Naive B cell (primary cell): ENCODE data around the gene LMO1. TPM values are rescaled to one million over a fixed set of nuclear protein-coding genes. Genes with fewer than 3 reads are reported as not detected.
A peak's percentile ranks its signal among the peaks of the same experiment; 100 is the strongest.

Experiments
- ATAC-seq, 2 donors: fragments of 150-1000 bp; cut with Tn5 transposase; 2 replicates each; pipeline ENCODE4 v1.10.0; 2021; ENCODE audit warnings: low read depth in 2 of 2, mild to moderate bottlenecking in 2 of 2, moderate library complexity in 2 of 2
- DNase-seq: peaks from one replicate; pipeline ENCODE4 v3.0.0; 2022
- H3K27ac Mint-ChIP-seq, 6 donors: one replicate each; pipeline ENCODE4 v1.8.0; 2020 to 2022; ENCODE audit warnings: mild to moderate bottlenecking in 6 of 6, mixed read lengths in 6 of 6, moderate library complexity in 5 of 6, inconsistent platforms in 2 of 6
- H3K27me3 Mint-ChIP-seq, 3 donors: one replicate each; pipeline ENCODE4 v1.8.0; 2021 to 2022; ENCODE audit warnings: mixed read lengths in 3 of 3, mild to moderate bottlenecking in 1 of 3
- H3K36me3 Mint-ChIP-seq, 2 donors: one replicate each; pipeline ENCODE4 v1.8.0; 2020 to 2022; ENCODE audit warnings: mixed read lengths in 2 of 2, inconsistent platforms in 1 of 2, mild to moderate bottlenecking in 1 of 2
- H3K4me1 Mint-ChIP-seq, 3 donors: one replicate each; pipeline ENCODE4 v1.8.0; 2020 to 2022; ENCODE audit warnings: mixed read lengths in 3 of 3, inconsistent platforms in 1 of 3, mild to moderate bottlenecking in 1 of 3, moderate library complexity in 1 of 3
- H3K4me3 Mint-ChIP-seq, 8 donors: one replicate each; pipeline ENCODE4 v1.8.0; 2020 to 2022; ENCODE audit warnings: mild to moderate bottlenecking in 8 of 8, mixed read lengths in 8 of 8, moderate library complexity in 8 of 8, inconsistent platforms in 2 of 8
- H3K9me3 Mint-ChIP-seq, 7 donors: one replicate each; pipeline ENCODE4 v1.8.0; 2020 to 2022; ENCODE audit warnings: mixed read lengths in 7 of 7, mild to moderate bottlenecking in 5 of 7, inconsistent platforms in 2 of 7, moderate library complexity in 1 of 7
- polyA plus RNA-seq, 6 donors: library from polyadenylated mRNA; unstranded; fragments of 300-500 nt; fragmentation: Illumina TruSeq; gene quantifications; one replicate each; pipeline ENCODE4 v1.2.3, GENCODE V29; 2021; ENCODE audit warnings: low read depth in 6 of 6

Gene LMO1
- polyA plus RNA-seq, 6 donors from 2014 or later: not detected

DNA sequence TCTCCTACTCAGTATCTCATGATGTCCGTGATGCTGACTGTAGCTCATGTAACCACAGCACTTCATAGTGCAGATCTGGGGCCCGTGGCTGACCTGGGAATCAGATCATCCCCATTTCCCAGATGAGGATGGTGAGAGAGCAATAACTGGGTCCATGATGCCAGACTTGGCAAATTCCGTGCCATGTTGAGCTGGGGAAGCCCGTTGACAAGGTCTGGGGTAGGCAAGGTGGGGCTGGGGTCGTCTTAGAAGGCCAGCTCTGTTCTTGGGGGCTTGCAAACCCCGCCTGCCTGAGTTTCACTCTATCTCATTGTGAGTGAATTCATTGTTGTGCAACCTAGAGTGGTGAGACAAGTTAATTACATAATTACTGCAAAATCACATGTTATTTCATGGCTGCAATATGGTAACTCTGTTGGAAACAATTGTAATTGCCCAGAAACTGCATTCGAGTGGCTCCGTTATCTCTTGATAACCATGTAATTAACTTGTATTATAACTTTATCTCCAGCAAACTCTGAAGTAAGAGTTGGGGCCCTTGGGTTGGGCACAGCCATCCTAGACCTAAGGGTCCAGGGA is 41.7 kb downstream of the LMO1 start:
- peaks cover 3 to 6% (median 5%) of the 10 kb centered on the region in 3 donors for H3K4me1 Mint-ChIP-seq
- no peaks in the 10 kb centered on the region for H3K36me3 Mint-ChIP-seq
- no peaks in the 10 kb centered on the region for H3K9me3 Mint-ChIP-seq
- DNase-seq: no peak
- H3K4me3 Mint-ChIP-seq: no peak overlapping the region
- peaks cover 0 to 14% (median 4%) of the 10 kb centered on the region in 3 donors for H3K27me3 Mint-ChIP-seq
- no peak for ATAC-seq
- H3K27ac Mint-ChIP-seq: no peak overlapping the region

DNA sequence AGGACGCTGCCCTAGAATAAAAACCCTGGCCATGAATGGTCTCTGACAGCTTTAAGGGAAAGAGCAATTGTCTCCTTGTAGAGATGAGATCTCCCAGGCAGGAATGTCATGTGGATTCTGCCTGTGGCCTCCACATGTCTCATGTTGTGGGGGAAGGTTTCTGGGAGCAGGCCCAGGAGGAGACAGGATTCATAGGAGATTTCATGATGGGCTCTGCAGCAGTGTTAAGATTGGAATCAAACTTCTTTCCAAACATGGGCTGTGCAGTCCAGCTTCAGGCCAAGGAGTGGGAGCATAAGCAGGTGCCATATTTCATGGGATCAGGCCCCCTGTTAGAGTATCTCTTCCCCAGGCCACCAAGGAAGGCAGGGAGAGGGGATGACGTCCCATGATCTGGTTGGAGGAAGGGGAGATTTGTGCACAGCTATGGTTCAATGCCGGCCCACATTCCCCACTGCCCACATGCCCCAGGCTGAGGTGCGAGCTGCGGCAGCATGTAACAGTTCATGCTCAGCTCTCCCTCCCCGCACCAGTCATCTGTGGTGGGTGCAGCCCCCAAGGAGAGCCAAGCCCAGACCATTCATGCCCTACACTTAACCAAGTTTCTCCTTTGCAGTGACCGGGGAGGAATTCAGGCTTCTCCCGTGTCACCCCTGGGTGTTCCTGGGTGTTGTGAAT is 42.5 kb downstream of the LMO1 start:
- ATAC-seq (no peak), DNase-seq (no peak)
- Mint-ChIP-seq H3K27me3 (peaks cover 0 to 14% (median 4%) of the 10 kb centered on the region in 3 donors), H3K4me1 (peaks cover 3 to 6% (median 5%) of the 10 kb centered on the region in 3 donors), H3K27ac (no peak overlapping the region), H3K9me3 (no peaks in the 10 kb centered on the region), H3K36me3 (no peaks in the 10 kb centered on the region), H3K4me3 (no peak overlapping the region)

DNA sequence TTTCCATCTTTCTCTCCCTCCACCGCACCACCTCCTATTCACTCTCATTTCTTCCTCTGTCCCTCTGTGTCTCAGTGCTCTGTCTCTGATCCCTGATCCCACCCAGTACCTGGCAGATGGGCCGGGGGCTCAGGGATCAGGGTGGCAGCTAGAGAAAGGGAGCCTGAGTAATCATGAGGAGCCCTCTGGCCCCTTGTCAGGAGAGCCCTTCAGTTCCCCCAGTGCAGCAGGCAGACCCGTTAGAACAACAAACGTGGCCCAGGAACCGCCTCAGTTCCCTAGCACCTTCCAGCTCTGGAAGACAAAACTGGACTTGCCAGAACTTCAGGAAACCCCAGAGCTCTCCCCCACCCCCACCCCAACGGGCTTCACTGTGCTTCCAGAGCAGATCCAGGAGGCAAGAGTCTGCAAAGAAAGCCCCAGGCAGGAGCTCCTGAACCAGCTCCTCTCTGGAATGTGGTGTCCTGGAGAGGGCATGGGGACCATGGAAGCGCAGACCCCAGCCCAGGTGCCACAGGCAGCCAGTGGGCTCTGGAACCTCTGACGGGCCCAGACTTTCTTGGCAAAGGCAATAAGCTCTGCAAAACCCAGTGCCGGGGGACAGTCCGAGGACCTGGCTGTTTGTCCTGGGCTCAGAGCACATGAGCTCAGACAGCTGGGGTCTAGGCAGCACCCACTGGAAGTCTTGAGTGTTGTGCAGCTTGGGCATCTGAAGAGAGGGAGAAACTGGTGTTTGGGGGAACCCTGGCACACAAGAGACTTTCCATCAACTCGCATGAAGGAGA is 43.2 kb downstream of the LMO1 start:
- Mint-ChIP-seq H3K36me3 (no peaks in the 10 kb centered on the region), H3K27me3 (peaks cover 0 to 14% (median 2%) of the 10 kb centered on the region in 3 donors), H3K4me3 (no peak overlapping the region), H3K4me1 (peaks cover 1 to 4% (median 2%) of the 10 kb centered on the region in 3 donors), H3K27ac (no peak overlapping the region), H3K9me3 (no peaks in the 10 kb centered on the region)
- DNase-seq: no peak
- ATAC-seq: no peak

DNA sequence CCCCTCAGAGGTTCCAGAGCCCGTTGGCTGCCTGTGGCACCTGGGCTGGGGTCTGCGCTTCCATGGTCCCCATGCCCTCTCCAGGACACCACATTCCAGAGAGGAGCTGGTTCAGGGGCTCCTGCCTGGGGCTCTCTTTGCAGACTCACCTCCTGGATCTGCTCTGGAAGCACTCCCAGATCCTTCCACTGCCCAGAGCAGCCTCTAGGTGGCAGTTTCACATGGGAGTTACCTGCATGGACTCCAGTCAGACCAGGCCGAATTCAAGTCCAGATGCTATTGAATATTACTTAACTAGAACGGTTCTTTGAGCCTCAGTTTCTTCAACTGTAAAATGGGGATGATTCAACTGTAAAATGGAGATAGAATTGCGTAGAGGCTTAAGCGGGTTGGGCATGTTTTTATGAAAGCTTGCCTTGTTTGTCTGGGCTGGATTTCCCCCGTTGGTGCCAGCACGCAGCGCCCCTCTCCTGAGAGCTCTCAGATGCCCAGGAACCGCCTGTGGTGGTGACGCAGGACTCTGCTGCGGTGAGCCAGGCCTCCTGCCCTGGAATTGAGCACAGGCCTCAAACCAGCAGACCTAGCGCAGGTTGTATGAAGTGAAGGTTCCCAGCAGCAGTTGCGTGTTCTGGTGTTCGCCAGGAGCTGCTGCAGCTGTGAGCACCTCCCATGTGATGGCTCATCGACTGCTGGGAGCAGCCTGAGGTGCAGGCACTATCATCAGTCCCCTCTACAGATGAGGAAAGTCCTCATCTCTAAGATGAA is 44.2 kb downstream of the LMO1 start:
- Mint-ChIP-seq H3K4me1 (no peaks in the 10 kb centered on the region), H3K4me3 (no peak overlapping the region), H3K27me3 (peaks cover 0 to 19% (median 0%) of the 10 kb centered on the region in 3 donors), H3K27ac (no peak overlapping the region), H3K9me3 (no peaks in the 10 kb centered on the region), H3K36me3 (no peaks in the 10 kb centered on the region)
- DNase-seq: no peak
- ATAC-seq: peak; percentile 27 to 53

DNA sequence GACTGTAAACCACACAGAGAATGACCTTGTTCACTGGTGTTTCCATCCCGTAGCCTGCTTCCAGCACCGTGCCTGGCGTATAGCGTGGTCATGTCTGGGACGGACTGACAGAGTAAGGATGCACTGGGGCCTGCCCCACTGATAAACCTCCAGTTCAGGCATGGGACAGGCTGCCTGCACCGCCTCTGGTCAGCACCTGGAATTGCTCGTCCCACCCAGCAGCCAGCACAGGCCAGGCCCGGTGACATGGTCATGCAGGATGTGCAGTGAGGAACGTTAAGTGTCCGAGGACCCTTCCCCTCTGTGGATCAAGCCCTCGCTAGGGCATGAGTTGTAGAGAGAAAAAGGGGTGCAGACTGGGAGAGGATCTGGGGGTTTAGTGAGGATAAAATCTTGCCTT is 44.8 kb downstream of the LMO1 start:
- Mint-ChIP-seq H3K9me3 (no peaks in the 10 kb centered on the region), H3K4me3 (no peak overlapping the region), H3K36me3 (no peaks in the 10 kb centered on the region), H3K27ac (no peak overlapping the region), H3K4me1 (no peaks in the 10 kb centered on the region), H3K27me3 (peaks cover 0 to 15% (median 0%) of the 10 kb centered on the region in 3 donors)
- ATAC-seq (no peak), DNase-seq (no peak)

DNA sequence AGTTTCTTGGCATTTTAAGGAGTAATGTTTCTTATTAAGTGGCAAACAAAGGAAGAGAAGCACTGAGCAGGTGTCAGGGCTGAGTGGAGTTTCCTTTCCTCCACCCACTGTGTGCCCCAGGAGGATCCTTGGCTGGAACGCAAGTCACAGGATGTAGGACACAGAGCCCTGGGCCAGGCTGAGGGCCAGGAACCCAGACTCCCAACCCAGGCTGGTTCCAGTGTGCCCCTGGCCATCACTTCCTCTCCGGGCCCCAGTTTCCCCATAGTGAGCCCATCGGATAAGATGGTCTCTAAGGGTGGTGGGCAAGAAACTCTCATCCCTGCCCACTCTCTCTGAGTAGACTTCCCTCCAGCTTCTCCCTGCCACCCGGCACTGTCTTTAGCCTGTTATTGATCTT is 45.3 kb downstream of the LMO1 start:
- H3K36me3 Mint-ChIP-seq: no peaks in the 10 kb centered on the region
- no peak for DNase-seq
- H3K4me1 Mint-ChIP-seq: no peaks in the 10 kb centered on the region
- no peak for ATAC-seq
- peaks cover 0 to 12% (median 0%) of the 10 kb centered on the region in 3 donors for H3K27me3 Mint-ChIP-seq
- H3K4me3 Mint-ChIP-seq: no peak overlapping the region
- H3K27ac Mint-ChIP-seq: no peak overlapping the region
- no peaks in the 10 kb centered on the region for H3K9me3 Mint-ChIP-seq

DNA sequence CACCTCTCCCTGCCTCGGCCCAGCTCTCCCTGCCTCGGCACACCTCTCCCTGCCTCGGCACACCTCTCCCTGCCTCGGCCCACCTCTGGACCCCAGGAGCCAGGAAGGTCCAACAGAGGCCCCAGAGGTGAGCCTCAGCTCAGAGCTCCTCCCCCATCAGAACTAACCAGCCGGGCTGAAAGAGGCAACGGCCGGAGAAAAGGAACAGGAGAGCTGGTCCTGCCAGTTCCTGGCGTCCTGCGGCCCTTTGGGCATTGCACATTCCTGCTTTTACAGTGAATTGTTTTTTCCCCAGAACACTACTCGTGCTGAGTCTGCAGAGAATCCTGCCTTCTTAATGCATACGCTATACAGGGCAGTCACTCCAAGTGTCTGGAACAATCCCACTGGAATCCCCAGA is 45.8 kb downstream of the LMO1 start:
- Mint-ChIP-seq H3K9me3 (no peaks in the 10 kb centered on the region), H3K27ac (no peak overlapping the region), H3K4me3 (no peak overlapping the region), H3K36me3 (no peaks in the 10 kb centered on the region), H3K27me3 (peaks cover 0 to 10% (median 0%) of the 10 kb centered on the region in 3 donors), H3K4me1 (no peaks in the 10 kb centered on the region)
- ATAC-seq (no peak), DNase-seq (no peak)

DNA sequence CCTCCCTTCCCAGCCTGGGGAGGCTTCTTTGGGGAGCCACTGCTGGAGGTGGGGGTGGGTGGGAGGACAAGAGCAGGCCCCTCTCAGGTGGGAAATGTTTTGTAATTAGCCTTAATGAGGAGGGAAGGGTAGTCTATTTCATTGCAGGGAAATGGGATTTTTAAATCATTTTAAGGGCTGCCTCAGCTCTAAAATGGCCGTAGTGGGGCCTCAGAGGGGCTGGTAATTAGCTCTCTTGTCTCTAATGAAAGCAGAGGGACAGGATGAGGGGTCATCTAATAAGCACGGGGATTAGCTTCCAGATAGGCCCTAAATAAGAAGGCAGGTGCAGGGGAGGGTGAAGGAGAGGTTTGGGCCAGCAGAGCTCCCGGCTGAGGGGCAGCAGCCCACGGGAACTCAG is 46.5 kb downstream of the LMO1 start:
- H3K27ac Mint-ChIP-seq: no peak overlapping the region
- no peak overlapping the region for H3K4me3 Mint-ChIP-seq
- peaks cover 0 to 10% (median 0%) of the 10 kb centered on the region in 3 donors for H3K27me3 Mint-ChIP-seq
- H3K4me1 Mint-ChIP-seq: no peaks in the 10 kb centered on the region
- DNase-seq (no peak), ATAC-seq (no peak)
- H3K36me3 Mint-ChIP-seq: no peaks in the 10 kb centered on the region
- H3K9me3 Mint-ChIP-seq: no peaks in the 10 kb centered on the region

DNA sequence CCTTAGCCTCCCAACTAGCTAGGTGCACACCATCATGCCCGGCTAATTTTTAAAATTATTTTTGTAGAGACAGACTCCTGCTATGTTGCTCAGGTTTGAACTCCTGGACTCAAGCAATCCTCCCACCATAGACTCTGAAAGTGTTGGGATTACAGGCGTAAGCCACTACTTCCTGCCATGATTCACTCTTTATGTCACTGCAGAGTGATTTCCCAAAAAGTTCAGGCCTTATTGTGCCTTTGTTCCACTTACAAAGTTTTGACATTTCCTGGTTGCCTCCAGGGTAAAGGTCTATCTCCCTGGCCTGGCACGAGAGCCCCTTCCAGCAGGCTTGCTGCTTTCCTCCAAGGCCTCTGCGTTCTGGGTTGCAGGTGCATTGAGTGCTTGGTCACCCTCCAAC is 50.3 kb downstream of the LMO1 start:
- no peaks in the 10 kb centered on the region for H3K9me3 Mint-ChIP-seq
- no peak overlapping the region for H3K27ac Mint-ChIP-seq
- DNase-seq: no peak
- no peak overlapping the region for H3K4me3 Mint-ChIP-seq
- no peak for ATAC-seq
- H3K27me3 Mint-ChIP-seq: peaks cover 0 to 10% (median 0%) of the 10 kb centered on the region in 3 donors
- H3K4me1 Mint-ChIP-seq: peaks cover 0 to 7% (median 4%) of the 10 kb centered on the region in 3 donors
- no peaks in the 10 kb centered on the region for H3K36me3 Mint-ChIP-seq

DNA sequence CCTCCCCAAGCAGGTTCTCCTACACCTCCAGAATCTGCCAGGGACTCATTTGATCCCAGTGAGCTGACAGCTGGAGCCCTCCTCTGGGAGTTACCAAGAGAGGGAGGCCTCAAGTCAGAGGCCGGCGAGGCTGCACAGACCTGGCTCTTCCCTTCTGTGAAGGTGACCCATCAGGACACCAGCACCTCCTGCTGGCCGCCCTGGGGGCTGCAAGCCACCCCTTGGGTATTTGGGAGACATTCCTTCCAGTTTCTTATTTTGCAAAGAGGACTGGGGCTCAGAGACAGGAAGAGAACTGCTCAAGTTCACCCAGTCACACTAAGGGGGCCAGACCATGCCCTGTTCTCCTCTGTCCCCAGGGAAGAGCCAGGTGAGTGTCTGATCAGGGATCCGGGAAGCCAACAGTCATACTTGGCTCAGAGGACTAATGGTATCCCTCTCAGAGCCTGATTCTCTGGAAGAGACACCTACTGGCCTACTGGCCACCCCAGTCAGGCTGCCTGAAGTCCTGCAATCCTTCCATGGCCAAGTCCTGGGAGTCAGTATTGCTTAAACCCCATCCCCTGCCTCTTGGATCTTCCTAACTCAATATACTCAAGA is 54.4 kb downstream of the LMO1 start:
- H3K4me3 Mint-ChIP-seq: peak overlapping the region in 3 of 8 donors; percentile 6 to 60 (median 35)
- DNase-seq (peak; percentile 58), ATAC-seq (peak; percentile 22 to 50)
- no peaks in the 10 kb centered on the region for H3K36me3 Mint-ChIP-seq
- H3K27ac Mint-ChIP-seq: peak overlapping the region in 3 of 6 donors; percentile 9 to 70 (median 27)
- H3K9me3 Mint-ChIP-seq: no peaks in the 10 kb centered on the region
- peaks cover 28 to 48% (median 32%) of the 10 kb centered on the region in 3 donors for H3K4me1 Mint-ChIP-seq
- no peaks in the 10 kb centered on the region for H3K27me3 Mint-ChIP-seq

DNA sequence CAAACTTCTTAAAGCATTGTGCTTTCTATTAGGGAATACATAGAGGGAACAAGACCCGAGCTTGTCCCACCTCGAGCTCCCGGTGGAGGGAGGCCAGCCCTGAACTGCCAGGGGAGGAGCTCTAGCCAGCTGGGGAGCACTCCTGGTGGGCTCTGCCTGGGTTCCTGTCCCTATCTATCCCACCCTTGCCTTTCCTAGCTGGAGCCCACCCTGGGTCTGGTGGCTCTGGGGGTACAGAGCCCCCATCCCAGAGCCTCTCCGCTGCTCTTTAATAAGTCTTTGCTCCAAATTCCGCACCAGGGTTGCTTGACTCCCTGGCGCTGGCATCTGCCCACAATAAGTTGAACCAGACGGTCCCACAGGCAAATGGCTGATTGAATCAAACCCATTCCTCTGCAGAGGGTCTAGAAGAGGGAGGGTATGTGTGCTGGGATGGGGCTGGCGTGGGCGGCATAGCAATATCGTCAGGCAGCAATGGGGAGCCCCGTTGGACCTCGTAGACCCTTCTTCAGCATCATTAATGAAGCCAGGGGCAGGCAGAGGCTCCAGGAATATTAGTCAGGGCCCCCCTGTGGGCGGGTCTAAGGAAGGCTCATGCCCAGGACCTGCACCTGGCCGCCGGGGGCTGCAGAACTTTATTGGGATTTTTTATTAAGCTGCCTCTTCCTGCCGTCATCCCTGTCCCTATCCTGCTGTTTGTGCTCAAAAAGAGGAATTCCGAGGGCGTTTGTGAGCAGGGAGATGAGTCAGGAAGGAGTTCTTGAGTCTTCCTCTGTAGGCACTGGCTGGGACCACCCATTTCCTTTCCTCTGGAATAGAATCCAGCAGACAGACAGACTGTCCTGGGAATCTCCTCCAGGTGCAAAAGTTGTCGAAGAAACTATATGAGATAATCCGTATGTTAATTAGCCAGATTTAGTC is 56.3 kb downstream of the LMO1 start:
- peaks cover 44 to 67% (median 51%) of the 10 kb centered on the region in 3 donors for H3K4me1 Mint-ChIP-seq

More for the DNA sequence above, 56.3 kb downstream of the LMO1 start:
- no peaks in the 10 kb centered on the region for H3K27me3 Mint-ChIP-seq
- H3K4me3 Mint-ChIP-seq: peak overlapping the region; percentile 59 to 95 (median 89)
- no peaks in the 10 kb centered on the region for H3K9me3 Mint-ChIP-seq
- ATAC-seq (no peak), DNase-seq (no peak)
- peak overlapping the region; percentile 65 to 97 (median 91) for H3K27ac Mint-ChIP-seq
- no peaks in the 10 kb centered on the region for H3K36me3 Mint-ChIP-seq
